Kidney (tissue), 14 donors: Measurements from ENCODE around the gene SESN1. TPM values are rescaled to one million over a fixed set of nuclear protein-coding genes. Genes with fewer than 3 reads are reported as not detected.

ENCODE experiments used
- DNase-seq, 5 donors: peaks; one replicate each; pipeline ENCODE4 v3.0.0-alpha.2; 2013 to 2020
- FAIRE-seq: peaks from 2 replicates; lab custom pipeline; 2012; peaks lifted over from hg19 to GRCh38; lab: Jason Lieb, UNC
- H3K27ac ChIP-seq, 2 donors: one replicate each; pipeline ENCODE4 v1.7.0; 2013; ENCODE audit warnings: low read depth in 2 of 2, low read length in 2 of 2, inconsistent platforms in 1 of 2
- H3K27me3 ChIP-seq: one replicate; pipeline ENCODE4 v1.7.1; 2013; ENCODE audit warnings: low read length, inconsistent platforms; ENCODE audit not compliant: control insufficient read depth, insufficient read depth
- H3K36me3 ChIP-seq, 3 donors: one replicate each; pipeline versions ENCODE4 v1.7.0 to v1.7.1; 2013; ENCODE audit warnings: low read length in 3 of 3, control low read depth in 1 of 3, inconsistent platforms in 1 of 3; ENCODE audit not compliant: insufficient read depth in 3 of 3, control insufficient read depth in 2 of 3
- H3K4me1 ChIP-seq, 3 donors: one replicate each; pipeline versions ENCODE4 v1.7.0 to v1.7.1; 2013; ENCODE audit warnings: low read length in 3 of 3, inconsistent platforms in 1 of 3, low read depth in 1 of 3; ENCODE audit not compliant: control insufficient read depth in 2 of 3, insufficient read depth in 2 of 3
- H3K4me3 ChIP-seq, 3 donors: one replicate each; pipeline versions ENCODE4 v1.7.0 to v1.8.1; 2013; ENCODE audit warnings: low read length in 3 of 3, control low read depth in 1 of 3, inconsistent platforms in 1 of 3
- H3K9ac ChIP-seq, 3 donors: one replicate each; pipeline versions ENCODE4 v1.7.0 to v1.7.1; 2013; ENCODE audit warnings: low read length in 3 of 3, control low read depth in 1 of 3, inconsistent platforms in 1 of 3
- H3K9me3 ChIP-seq, 3 donors: one replicate each; pipeline versions ENCODE4 v1.7.0 to v1.7.1; 2013; ENCODE audit warnings: low read length in 3 of 3, control low read depth in 1 of 3, inconsistent platforms in 1 of 3; ENCODE audit not compliant: control insufficient read depth in 2 of 3, insufficient read depth in 1 of 3
- intact Hi-C: fragments of 100-400 bp; cut with DNase I; formaldehyde crosslinking; loops from one replicate; pipeline ENCODE4 v1.11.1; 2022
- polyA plus RNA-seq: library from polyadenylated mRNA; stranded (reverse); fragments of 350-450 nt; fragmentation: Illumina TruSeq; extraction: RNeasy Lipid Tissue Mini Kit (QIAGEN cat#74804); gene quantifications from one replicate; pipeline ENCODE4 v1.2.3, GENCODE V29; 2014; ENCODE audit warnings: low read depth, low replicate concordance; ENCODE audit not compliant: insufficient read depth
- total RNA-seq: library from RNA; stranded (reverse); fragmentation: NEBNext Ultra II Directional; extraction: Animal tissue kit (Norgen Biotek cat#: 25700); gene quantifications from one replicate; pipeline ENCODE4 v1.2.1, GENCODE V29; 2021
- TF ChIP-seq, protein P1 (sequence below): IDR thresholded peaks from 3 replicates; pipeline ENCODE4 v1.5.1; 2012; ENCODE audit warnings: mild to moderate bottlenecking, moderate library complexity, borderline replicate concordance; ENCODE audit not compliant: insufficient read depth; ENCODE audit errors: extremely low read depth
- donor health status: control.
- donor health status: control.
- donor health status: control.
- donor health status: control.
- donor health status: control.
- donor health status: DM: yes; HTN: yes; CAD: no.
- donor health status: Normal renal cell carcinoma (clear cell type).

SESN1 gene
- total and polyA plus RNA-seq, 2 donors from 2014 or later: 14.8 to 26.0 TPM

GRCh38 chr6:109039795-109040194, 54.9 kb downstream of the SESN1 start:
- no peak overlapping the region for H3K27ac ChIP-seq
- intact Hi-C loops: no loop called here
- DNase-seq: no peak
- H3K9ac ChIP-seq: no peak overlapping the region
- no peaks in the 10 kb centered on the region for H3K4me1 ChIP-seq
- TF ChIP-seq, protein P1, sequence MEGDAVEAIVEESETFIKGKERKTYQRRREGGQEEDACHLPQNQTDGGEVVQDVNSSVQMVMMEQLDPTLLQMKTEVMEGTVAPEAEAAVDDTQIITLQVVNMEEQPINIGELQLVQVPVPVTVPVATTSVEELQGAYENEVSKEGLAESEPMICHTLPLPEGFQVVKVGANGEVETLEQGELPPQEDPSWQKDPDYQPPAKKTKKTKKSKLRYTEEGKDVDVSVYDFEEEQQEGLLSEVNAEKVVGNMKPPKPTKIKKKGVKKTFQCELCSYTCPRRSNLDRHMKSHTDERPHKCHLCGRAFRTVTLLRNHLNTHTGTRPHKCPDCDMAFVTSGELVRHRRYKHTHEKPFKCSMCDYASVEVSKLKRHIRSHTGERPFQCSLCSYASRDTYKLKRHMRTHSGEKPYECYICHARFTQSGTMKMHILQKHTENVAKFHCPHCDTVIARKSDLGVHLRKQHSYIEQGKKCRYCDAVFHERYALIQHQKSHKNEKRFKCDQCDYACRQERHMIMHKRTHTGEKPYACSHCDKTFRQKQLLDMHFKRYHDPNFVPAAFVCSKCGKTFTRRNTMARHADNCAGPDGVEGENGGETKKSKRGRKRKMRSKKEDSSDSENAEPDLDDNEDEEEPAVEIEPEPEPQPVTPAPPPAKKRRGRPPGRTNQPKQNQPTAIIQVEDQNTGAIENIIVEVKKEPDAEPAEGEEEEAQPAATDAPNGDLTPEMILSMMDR: no peak
- no peaks in the 10 kb centered on the region for H3K36me3 ChIP-seq
- H3K4me3 ChIP-seq: no peak overlapping the region
- no peak for FAIRE-seq
- H3K9me3 ChIP-seq: no peaks in the 10 kb centered on the region
- no peaks in the 10 kb centered on the region for H3K27me3 ChIP-seq

GRCh38 chr6:109038837-109039398, 55.7 kb downstream of the SESN1 start:
- no peaks in the 10 kb centered on the region for H3K4me1 ChIP-seq
- TF ChIP-seq, protein P1: no peak
- intact Hi-C loops: no loop called here
- H3K9ac ChIP-seq: no peak overlapping the region
- DNase-seq (no peak), FAIRE-seq (no peak)
- no peaks in the 10 kb centered on the region for H3K9me3 ChIP-seq
- H3K27me3 ChIP-seq: no peaks in the 10 kb centered on the region
- no peak overlapping the region for H3K4me3 ChIP-seq
- H3K36me3 ChIP-seq: no peaks in the 10 kb centered on the region
- H3K27ac ChIP-seq: no peak overlapping the region

GRCh38 chr6:109036574-109037294, 57.9 kb downstream of the SESN1 start:
- Histone ChIP-seq H3K9me3 (no peaks in the 10 kb centered on the region), H3K4me1 (no peaks in the 10 kb centered on the region), H3K27me3 (no peaks in the 10 kb centered on the region), H3K27ac (no peak overlapping the region), H3K9ac (no peak overlapping the region), H3K36me3 (no peaks in the 10 kb centered on the region), H3K4me3 (no peak overlapping the region)
- intact Hi-C loops: no loop called here
- no peak for DNase-seq
- FAIRE-seq: no peak
- TF ChIP-seq, protein P1: no peak
